Endothelial cell (in vitro differentiated cells): ENCODE data around the gene CLN6. TPM values are rescaled to one million over a fixed set of nuclear protein-coding genes. Genes with fewer than 3 reads are reported as not detected.
A peak's percentile ranks its signal among the peaks of the same experiment; 100 is the strongest.

Source experiments
- DNase-seq: peaks from one replicate; pipeline ENCODE4 v3.0.0; 2021; ENCODE audit warnings: low spot score
- H3K27ac Mint-ChIP-seq: one replicate; pipeline ENCODE4 v1.8.0; 2021; ENCODE audit warnings: mixed read lengths, inconsistent platforms; ENCODE audit not compliant: unreplicated experiment
- H3K27me3 Mint-ChIP-seq: one replicate; pipeline ENCODE4 v1.8.0; 2021; ENCODE audit warnings: mild to moderate bottlenecking, moderate library complexity, mixed read lengths, inconsistent platforms; ENCODE audit not compliant: unreplicated experiment
- H3K36me3 Mint-ChIP-seq: one replicate; pipeline ENCODE4 v1.8.0; 2021; ENCODE audit warnings: mild to moderate bottlenecking, low read depth, mixed read lengths, inconsistent platforms; ENCODE audit not compliant: unreplicated experiment
- H3K4me1 Mint-ChIP-seq: one replicate; pipeline ENCODE4 v1.8.0; 2021; ENCODE audit warnings: mild to moderate bottlenecking, mixed read lengths, inconsistent platforms; ENCODE audit not compliant: unreplicated experiment
- H3K4me3 Mint-ChIP-seq: one replicate; pipeline ENCODE4 v1.8.0; 2021; ENCODE audit warnings: mild to moderate bottlenecking, mixed read lengths, inconsistent platforms; ENCODE audit not compliant: unreplicated experiment
- H3K9me3 Mint-ChIP-seq: one replicate; pipeline ENCODE4 v1.8.0; 2021; ENCODE audit warnings: mixed read lengths, inconsistent platforms; ENCODE audit not compliant: unreplicated experiment
- CTCF ChIP-seq: fragments of 200-600 bp; sonication (generic); IDR thresholded peaks from one replicate; pipeline ENCODE4 v1.5.0; 2021; ENCODE audit warnings: antibody characterized with exemption; ENCODE audit not compliant: unreplicated experiment
- total RNA-seq: library from RNA; stranded (reverse); fragmentation: NEBNext Ultra II Directional; extraction: Animal tissue kit (Norgen Biotek cat#: 25700); gene quantifications from one replicate; pipeline ENCODE4 v1.2.1, GENCODE V29; 2021; ENCODE audit not compliant: unreplicated experiment

The CLN6 gene
- total RNA-seq, 1 donor from 2014 or later = 42.1 TPM

GRCh38 chr15:68277131-68277602, 47.6 kb upstream of the CLN6 start:
- no peak for TF ChIP-seq CTCF
- H3K9me3 Mint-ChIP-seq = no peaks in the 10 kb centered on the region
- peak overlapping the region; percentile 59 for H3K27ac Mint-ChIP-seq
- no peaks in the 10 kb centered on the region for H3K36me3 Mint-ChIP-seq
- peak overlapping the region; percentile 99 for H3K4me3 Mint-ChIP-seq
- peak; percentile 58 for DNase-seq
- H3K27me3 Mint-ChIP-seq = peaks cover 2% of the 10 kb centered on the region
- peaks cover 66% of the 10 kb centered on the region for H3K4me1 Mint-ChIP-seq

- no peaks in the 10 kb centered on the region for H3K9me3 Mint-ChIP-seq
- peaks cover 2% of the 10 kb centered on the region for H3K27me3 Mint-ChIP-seq
Measured at GRCh38 chr15:68276668-68277067, 47.1 kb upstream of the CLN6 start.

GRCh38 chr15:68275165-68275746, 45.7 kb upstream of the CLN6 start:
- H3K4me1 Mint-ChIP-seq = peaks cover 52% of the 10 kb centered on the region
- H3K4me3 Mint-ChIP-seq = no peak overlapping the region
- H3K36me3 Mint-ChIP-seq = no peaks in the 10 kb centered on the region
- peaks cover 2% of the 10 kb centered on the region for H3K27me3 Mint-ChIP-seq
- no peak for TF ChIP-seq CTCF
- peak overlapping the region; percentile 68 for H3K27ac Mint-ChIP-seq
- no peaks in the 10 kb centered on the region for H3K9me3 Mint-ChIP-seq
- DNase-seq = no peak

More at GRCh38 chr15:68276668-68277067, 47.1 kb upstream of the CLN6 start:
- Mint-ChIP-seq H3K4me1 (peaks cover 61% of the 10 kb centered on the region), H3K4me3 (peak overlapping the region; percentile 99), H3K27ac (peak overlapping the region; percentile 59), H3K36me3 (no peaks in the 10 kb centered on the region)
- TF ChIP-seq CTCF = no peak
- no peak for DNase-seq

- Mint-ChIP-seq H3K4me1 (peaks cover 45% of the 10 kb centered on the region), H3K36me3 (no peaks in the 10 kb centered on the region), H3K9me3 (no peaks in the 10 kb centered on the region), H3K27me3 (peaks cover 2% of the 10 kb centered on the region), H3K27ac (peak overlapping the region; percentile 38), H3K4me3 (no peak overlapping the region)
- TF ChIP-seq CTCF = no peak
- no peak for DNase-seq
Measured at GRCh38 chr15:68274201-68274848, 44.8 kb upstream of the CLN6 start.

GRCh38 chr15:68272721-68273271, 43.3 kb upstream of the CLN6 start:
- H3K4me1 Mint-ChIP-seq = peaks cover 35% of the 10 kb centered on the region
- H3K4me3 Mint-ChIP-seq = peak overlapping the region; percentile 18
- no peak for DNase-seq
- H3K9me3 Mint-ChIP-seq = no peaks in the 10 kb centered on the region
- H3K36me3 Mint-ChIP-seq = no peaks in the 10 kb centered on the region
- H3K27me3 Mint-ChIP-seq = no peaks in the 10 kb centered on the region
- no peak for TF ChIP-seq CTCF
- H3K27ac Mint-ChIP-seq = no peak overlapping the region
